K562 (cell line): ENCODE results near the gene MYO1A. TPM values are rescaled to one million over a fixed set of nuclear protein-coding genes. Genes with fewer than 3 reads are reported as not detected.

ENCODE experiments used
- EZH2 ChIP-seq: IDR thresholded peaks from 2 replicates; pipeline ENCODE4 v1.6.1; 2012; ENCODE audit warnings: low read depth, mild to moderate bottlenecking, inconsistent platforms, low read length, borderline replicate concordance
- GATAD2B ChIP-seq: fragments of 450-650 bp; IDR thresholded peaks from 2 replicates; pipeline ENCODE4 v1.6.1; 2017; ENCODE audit warnings: mild to moderate bottlenecking, borderline replicate concordance
- HDAC6 ChIP-seq: IDR thresholded peaks from 2 replicates; pipeline ENCODE4 v1.6.1; 2012; ENCODE audit warnings: low read depth, mild to moderate bottlenecking, control low read depth, inconsistent platforms, low read length, moderate library complexity
- HDAC8 ChIP-seq: fragments of 450-650 bp; IDR thresholded peaks from 2 replicates; pipeline ENCODE4 v1.6.1; 2016; ENCODE audit warnings: mild to moderate bottlenecking, missing genetic modification characterization, moderate library complexity, missing compliant biosample characterization
- HMGXB4 ChIP-seq: sonication (generic); formaldehyde crosslinking; IDR thresholded peaks from 2 replicates; pipeline ENCODE4 v1.8.1; 2023; ENCODE audit warnings: mild to moderate bottlenecking, missing genetic modification reagents
- HNRNPH1 ChIP-seq: fragments of 200-400 bp; formaldehyde crosslinking; optimal IDR thresholded peaks from 2 replicates; pipeline ENCODE3; 2017; ENCODE audit warnings: low read depth, mild to moderate bottlenecking, low read length, moderate library complexity
- HNRNPK ChIP-seq: fragments of 200-400 bp; formaldehyde crosslinking; IDR thresholded peaks from one replicate; pipeline ENCODE4 v1.6.1; 2018; ENCODE audit warnings: mild to moderate bottlenecking, low read depth, low read length; ENCODE audit not compliant: poor library complexity, severe bottlenecking
- JUND ChIP-seq, 2 experiments: IDR thresholded peaks; 2 replicates in 1 of 2; 3 replicates in 1 of 2; pipeline ENCODE4 v1.6.1; 2011; ENCODE audit warnings: borderline replicate concordance in 2 of 2, low read depth in 2 of 2, low read length in 2 of 2, improper control_type of control experiment in 1 of 2, missing biosample characterization in 1 of 2, missing genetic modification characterization in 1 of 2, missing genetic modification reagents in 1 of 2
- KLF1 ChIP-seq: fragments of 450-650 bp; IDR thresholded peaks from 2 replicates; pipeline ENCODE4 v1.6.1; 2016; ENCODE audit warnings: missing genetic modification characterization, missing compliant biosample characterization
- MYBL2 ChIP-seq, 2 experiments: fragments of 450-650 bp in 1 of 2; sonication (generic) in 1 of 2; formaldehyde crosslinking in 1 of 2; IDR thresholded peaks; 2 replicates each; pipeline versions ENCODE4 v1.6.1 to v1.8.1; 2017 to 2022; ENCODE audit warnings: borderline replicate concordance in 1 of 2, inconsistent platforms in 1 of 2, low read depth in 1 of 2, mild to moderate bottlenecking in 1 of 2, missing genetic modification reagents in 1 of 2, moderate library complexity in 1 of 2
- PYGO2 ChIP-seq: fragments of 450-650 bp; IDR thresholded peaks from 2 replicates; pipeline ENCODE4 v1.6.1; 2016; ENCODE audit warnings: mild to moderate bottlenecking, missing genetic modification characterization, moderate library complexity, missing compliant biosample characterization
- RHOXF2B ChIP-seq: fragments of 250-450 bp; sonication (Bioruptor Pico); conservative IDR thresholded peaks from 2 replicates; pipeline ENCODE4 v1.5.1; 2021
- SIN3A ChIP-seq, 2 experiments: fragments of 150-350 bp in 1 of 2; IDR thresholded peaks; 2 replicates each; pipeline ENCODE4 v1.6.1; 2011 to 2016; ENCODE audit warnings: borderline replicate concordance in 2 of 2, low read depth in 2 of 2, low read length in 2 of 2, mild to moderate bottlenecking in 2 of 2, moderate library complexity in 2 of 2; ENCODE audit not compliant: control insufficient read depth in 1 of 2
- SMARCE1 ChIP-seq: fragments of 450-650 bp; IDR thresholded peaks from 2 replicates; pipeline ENCODE4 v1.7.1; 2016; ENCODE audit warnings: mild to moderate bottlenecking
- STAT5B ChIP-seq: fragments of 250-450 bp; sonication (Bioruptor Pico); IDR thresholded peaks from 2 replicates; pipeline ENCODE4 v1.8.0; 2021; ENCODE audit warnings: mild to moderate bottlenecking, inconsistent platforms
- TEAD4 ChIP-seq, 2 experiments: sonication (generic) in 1 of 2; formaldehyde crosslinking in 1 of 2; IDR thresholded peaks; 2 replicates each; pipeline versions ENCODE4 v1.6.1 to v1.8.0; 2012 to 2022; ENCODE audit warnings: borderline replicate concordance in 1 of 2, inconsistent platforms in 1 of 2, low read length in 1 of 2, mild to moderate bottlenecking in 1 of 2, missing genetic modification reagents in 1 of 2
- THRAP3 ChIP-seq: fragments of 450-650 bp; IDR thresholded peaks from 2 replicates; pipeline ENCODE4 v1.6.1; 2016; ENCODE audit warnings: mild to moderate bottlenecking, inconsistent platforms, borderline replicate concordance
- TSC22D4 ChIP-seq: fragments of 450-650 bp; IDR thresholded peaks from 2 replicates; pipeline ENCODE4 v1.6.1; 2016; ENCODE audit warnings: missing genetic modification characterization, missing biosample characterization, control low read depth
- ZHX1 ChIP-seq: fragments of 150-350 bp; conservative IDR thresholded peaks from 2 replicates; pipeline ENCODE4 v1.6.1; 2014; ENCODE audit warnings: low read length
- ZNF584 ChIP-seq: fragments of 200-800 bp; sonication (Bioruptor generic); IDR thresholded peaks from 2 replicates; pipeline ENCODE4 v1.6.1; 2016; ENCODE audit warnings: low read depth, mild to moderate bottlenecking, missing genetic modification characterization, missing compliant biosample characterization
- ZNF655 ChIP-seq: fragments of 250-450 bp; sonication (Bioruptor Pico); IDR thresholded peaks from 2 replicates; pipeline ENCODE4 v1.5.0; 2021
- polyA plus RNA-seq, 8 experiments: library from polyadenylated mRNA; depleted of rRNA in 4 of 8; stranded (reverse) in 5 of 8; unstranded in 3 of 8; fragments of >200 nt; fragmentation: Nextera tagmentation in 2 of 8; fragmentation: Illumina TruSeq in 1 of 8; extraction: Ambion mirVana in 2 of 8; extraction: Trizol in 1 of 8; gene quantifications; 2 replicates each; pipeline versions ENCODE4 v1.2.1 to v1.2.3, GENCODE V29; 2011 to 2014; ENCODE audit warnings: inconsistent platforms in 1 of 8, missing spikeins in 1 of 8
- total RNA-seq, 7 experiments: library from RNA; depleted of rRNA in 6 of 7; stranded (reverse); fragments of >200 nt in 6 of 7; fragmentation: Illumina TruSeq in 2 of 7; extraction: Trizol in 2 of 7; gene quantifications; 2 replicates each; pipeline versions ENCODE4 v1.2.1 to v1.2.3, GENCODE V29; 2011 to 2021; ENCODE audit warnings: low replicate concordance in 1 of 7

Gene MYO1A
- total and polyA plus RNA-seq, 9 of the 15 experiments (the other 6 are each of a cell fraction or from before 2014, with no cell fraction given) = 0.03 to 0.29 (median 0.14) TPM; not detected in 2

GRCh38 chr12:56988207-56988739 is 61.7 kb downstream of the MYO1A start (continued):
- TF ChIP-seq STAT5B (no peak), ZNF655 (CRISPR knock-in tag) (no peak), THRAP3 (peak; percentile 21; the same call in 1 of the 2 replicates), TSC22D4 (no peak), JUND (IDR thresholded peaks at IDR 0.05; ENCODE audit: borderline replicate concordance, low read depth, low read length) (peak; percentile 87), JUND (tag; IDR thresholded peaks at IDR 0.05; ENCODE audit: borderline replicate concordance, low read depth, low read length) (peak; percentile 74; the same call in 1 of the 3 replicates), PYGO2 (peak; percentile 92), EZH2 (no peak), RHOXF2B (no peak), HMGXB4 (CRISPR knock-in tag) (peak; percentile 47; the same call in 1 of the 2 replicates), ZHX1 (no peak), MYBL2 (IDR thresholded peaks at IDR 0.05; ENCODE audit: low read depth) (peak; percentile 72), MYBL2 (CRISPR knock-in tag; IDR thresholded peaks at IDR 0.05; ENCODE audit: borderline replicate concordance) (no peak), HNRNPH1 (no peak), ZNF584 (CRISPR knock-in tag) (peak; percentile 89; the same call in 1 of the 2 replicates), SMARCE1 (peak; percentile 98), HDAC6 (no peak), TEAD4 (IDR thresholded peaks at IDR 0.05; ENCODE audit: low read length) (peak; percentile 97), TEAD4 (CRISPR knock-in tag; IDR thresholded peaks at IDR 0.05; ENCODE audit: borderline replicate concordance) (no peak), KLF1 (tag) (peak; percentile 21; the same call in 1 of the 2 replicates), SIN3A (IDR thresholded peaks at IDR 0.05; ENCODE audit: borderline replicate concordance in 2 of 2, control insufficient read depth in 1 of 2, low read depth in 2 of 2, low read length in 2 of 2) (no peak), GATAD2B (peak; percentile 95), HNRNPK (no peak), HDAC8 (tag) (no peak)
